DOHH2 (cell line): ENCODE measurements around the gene LRMDA.

Experiments used
- H3F3A ChIP-seq: fragments of 200-600 bp; sonication (generic), shearing (Covaris generic); 2 replicates; pipeline ENCODE4 v1.6.0; 2016; ENCODE audit warnings: antibody characterized with exemption, mild to moderate bottlenecking; ENCODE audit not compliant: control insufficient read depth, insufficient read depth
- H3K27ac ChIP-seq: fragments of 200-600 bp; sonication (generic); 2 replicates; pipeline ENCODE4 v1.5.1; 2014; ENCODE audit warnings: low read depth, mild to moderate bottlenecking, low read length, moderate library complexity
- H3K27me3 ChIP-seq: fragments of 200-600 bp; sonication (generic); 2 replicates; pipeline ENCODE4 v1.6.1; 2014; ENCODE audit warnings: mild to moderate bottlenecking, low read length, mixed read lengths; ENCODE audit not compliant: control insufficient read depth
- H3K36me3 ChIP-seq: fragments of 200-600 bp; sonication (generic); 2 replicates; pipeline ENCODE4 v1.6.1; 2014; ENCODE audit warnings: mild to moderate bottlenecking, low read length, moderate library complexity, mixed read lengths; ENCODE audit not compliant: control insufficient read depth
- H3K4me1 ChIP-seq: fragments of 200-600 bp; sonication (generic); 2 replicates; pipeline ENCODE4 v1.6.1; 2014; ENCODE audit warnings: mild to moderate bottlenecking, low read length, mixed read lengths; ENCODE audit not compliant: control insufficient read depth
- H3K4me2 ChIP-seq: fragments of 200-600 bp; sonication (generic); 2 replicates; pipeline ENCODE4 v1.6.0; 2014; ENCODE audit warnings: mild to moderate bottlenecking, low read length, moderate library complexity
- H3K4me3 ChIP-seq: fragments of 200-600 bp; sonication (generic); 2 replicates; pipeline ENCODE4 v1.5.1; 2014; ENCODE audit warnings: mild to moderate bottlenecking, low read length, mixed read lengths
- H3K79me2 ChIP-seq: fragments of 200-600 bp; sonication (generic); 2 replicates; pipeline ENCODE4 v1.6.1; 2014; ENCODE audit warnings: mild to moderate bottlenecking, low read length, mixed read lengths; ENCODE audit not compliant: control insufficient read depth
- H3K9me2 ChIP-seq: fragments of 200-600 bp; sonication (generic); replicated peaks from 2 replicates; pipeline ENCODE4 v1.6.1; 2014; ENCODE audit warnings: mild to moderate bottlenecking, low read length, mixed read lengths; ENCODE audit not compliant: control insufficient read depth
- H3K9me3 ChIP-seq: fragments of 200-600 bp; sonication (generic); 2 replicates; pipeline ENCODE4 v1.6.1; 2014; ENCODE audit warnings: antibody characterized with exemption, low read length, mixed read lengths; ENCODE audit not compliant: control insufficient read depth, insufficient read depth
- H4K20me1 ChIP-seq: fragments of 200-600 bp; sonication (generic); 2 replicates; pipeline ENCODE4 v1.6.0; 2014; ENCODE audit warnings: low read depth, mild to moderate bottlenecking, antibody characterized with exemption, low read length, moderate library complexity; ENCODE audit not compliant: control insufficient read depth, insufficient read depth
- EZH2phosphoT487 ChIP-seq: fragments of 200-600 bp; sonication (generic); IDR thresholded peaks from 2 replicates; pipeline ENCODE4 v1.6.1; 2017; ENCODE audit warnings: borderline replicate concordance, mild to moderate bottlenecking, antibody characterized with exemption, low read length, moderate library complexity, mixed read lengths
- TF ChIP-seq, protein P1 (sequence below): fragments of 200-600 bp; sonication (generic); IDR thresholded peaks from one replicate; pipeline ENCODE4 v1.5.1; 2014; ENCODE audit warnings: antibody characterized with exemption, mild to moderate bottlenecking, low read depth, low read length; ENCODE audit not compliant: poor library complexity, severe bottlenecking

LRMDA gene

DNA sequence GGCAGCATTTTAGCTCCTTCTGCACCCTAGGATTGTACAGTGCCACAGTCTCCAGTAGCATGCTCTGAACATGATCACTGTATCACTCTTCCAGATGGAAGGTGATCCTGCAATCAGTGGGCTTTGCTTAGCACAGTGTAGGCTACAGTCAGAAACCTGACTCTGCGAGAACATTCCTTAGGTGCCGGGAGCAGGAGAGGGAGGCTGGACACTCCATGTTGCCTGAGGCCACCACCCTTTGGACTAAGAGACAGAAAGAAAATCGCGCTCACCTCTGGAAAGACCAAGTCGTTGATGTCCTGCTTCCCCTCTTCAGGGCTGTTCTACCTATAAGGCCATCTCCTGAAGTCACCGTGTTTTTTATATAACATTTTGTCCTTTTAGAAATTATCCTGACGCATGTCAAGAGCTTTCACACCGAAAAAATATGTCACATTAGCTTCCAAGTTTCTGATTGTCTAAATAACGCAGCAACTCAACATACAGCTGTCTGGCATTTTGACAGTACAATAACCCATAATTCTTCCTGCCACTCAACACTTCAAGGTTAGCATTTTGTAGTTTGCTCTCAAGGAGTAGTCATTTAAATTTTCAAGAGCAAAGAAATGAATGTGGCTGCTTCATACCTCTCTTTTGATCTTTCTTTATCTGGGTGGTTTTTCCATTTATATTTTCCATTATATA is 563.1 kb downstream of the LRMDA start:
- Histone ChIP-seq H3K36me3 (no peaks in the 10 kb centered on the region), H3K4me3 (no peak overlapping the region), H3K4me1 (no peaks in the 10 kb centered on the region), H3K9me2 (no peaks in the 10 kb centered on the region), H4K20me1 (no peaks in the 10 kb centered on the region), H3K79me2 (no peaks in the 10 kb centered on the region), H3K4me2 (no peak overlapping the region), H3K27me3 (no peaks in the 10 kb centered on the region), H3K27ac (no peak overlapping the region), H3F3A (no peaks in the 10 kb centered on the region), H3K9me3 (no peaks in the 10 kb centered on the region)
- TF ChIP-seq, protein P1, sequence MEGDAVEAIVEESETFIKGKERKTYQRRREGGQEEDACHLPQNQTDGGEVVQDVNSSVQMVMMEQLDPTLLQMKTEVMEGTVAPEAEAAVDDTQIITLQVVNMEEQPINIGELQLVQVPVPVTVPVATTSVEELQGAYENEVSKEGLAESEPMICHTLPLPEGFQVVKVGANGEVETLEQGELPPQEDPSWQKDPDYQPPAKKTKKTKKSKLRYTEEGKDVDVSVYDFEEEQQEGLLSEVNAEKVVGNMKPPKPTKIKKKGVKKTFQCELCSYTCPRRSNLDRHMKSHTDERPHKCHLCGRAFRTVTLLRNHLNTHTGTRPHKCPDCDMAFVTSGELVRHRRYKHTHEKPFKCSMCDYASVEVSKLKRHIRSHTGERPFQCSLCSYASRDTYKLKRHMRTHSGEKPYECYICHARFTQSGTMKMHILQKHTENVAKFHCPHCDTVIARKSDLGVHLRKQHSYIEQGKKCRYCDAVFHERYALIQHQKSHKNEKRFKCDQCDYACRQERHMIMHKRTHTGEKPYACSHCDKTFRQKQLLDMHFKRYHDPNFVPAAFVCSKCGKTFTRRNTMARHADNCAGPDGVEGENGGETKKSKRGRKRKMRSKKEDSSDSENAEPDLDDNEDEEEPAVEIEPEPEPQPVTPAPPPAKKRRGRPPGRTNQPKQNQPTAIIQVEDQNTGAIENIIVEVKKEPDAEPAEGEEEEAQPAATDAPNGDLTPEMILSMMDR, result no peak
- TF ChIP-seq EZH2phosphoT487, result no peak

DNA sequence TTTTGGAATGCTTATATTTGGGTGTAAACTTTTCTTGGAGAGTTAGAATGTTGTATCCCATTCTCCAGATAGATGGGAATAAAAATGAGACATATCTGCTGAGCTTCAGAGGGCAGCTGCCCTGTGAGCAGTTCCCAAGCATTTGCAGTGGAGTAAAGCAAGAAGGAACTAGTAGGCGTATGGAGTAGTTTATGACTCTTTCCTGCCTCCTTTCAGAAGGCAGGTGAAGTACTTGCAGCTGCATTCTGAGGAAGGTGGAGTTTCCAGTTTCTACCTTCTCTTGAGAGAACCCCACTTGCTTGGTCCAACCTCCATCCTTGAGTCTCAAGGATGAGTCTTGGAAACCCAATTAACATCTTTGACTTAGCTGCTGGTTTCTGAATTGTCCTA is 563.6 kb downstream of the LRMDA start:
- H3K27ac ChIP-seq, result no peak overlapping the region
- H3F3A ChIP-seq, result no peaks in the 10 kb centered on the region
- H3K4me3 ChIP-seq, result no peak overlapping the region
- no peaks in the 10 kb centered on the region for H3K36me3 ChIP-seq
- H3K27me3 ChIP-seq, result no peaks in the 10 kb centered on the region
- no peaks in the 10 kb centered on the region for H4K20me1 ChIP-seq
- H3K9me3 ChIP-seq, result no peaks in the 10 kb centered on the region
- TF ChIP-seq EZH2phosphoT487, result no peak
- TF ChIP-seq, protein P1, result no peak
- no peaks in the 10 kb centered on the region for H3K79me2 ChIP-seq
- H3K4me1 ChIP-seq, result no peaks in the 10 kb centered on the region
- H3K4me2 ChIP-seq, result no peak overlapping the region
- no peaks in the 10 kb centered on the region for H3K9me2 ChIP-seq

DNA sequence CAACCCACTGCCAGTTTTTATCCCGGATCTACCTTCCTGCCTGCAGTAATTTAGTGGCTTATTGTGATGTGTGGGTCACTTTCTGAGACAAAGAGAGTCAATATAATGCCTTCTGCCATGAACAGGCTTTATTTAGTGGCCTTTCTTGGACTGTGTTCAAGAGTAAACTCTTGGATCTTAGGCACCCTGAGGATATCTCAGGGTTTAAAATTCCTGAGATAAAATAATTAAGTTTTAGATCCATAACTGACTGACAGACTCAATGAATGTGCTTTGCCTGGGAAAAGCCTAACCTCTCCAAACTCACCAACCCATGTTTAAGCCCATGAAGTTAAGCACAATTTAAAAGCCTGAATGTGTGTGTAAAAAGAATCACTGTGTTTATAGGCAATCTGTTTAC is 564.3 kb downstream of the LRMDA start:
- TF ChIP-seq EZH2phosphoT487, result no peak
- TF ChIP-seq, protein P1, result no peak
- no peaks in the 10 kb centered on the region for H3K9me2 ChIP-seq
- no peak overlapping the region for H3K4me3 ChIP-seq
- H3K27ac ChIP-seq, result no peak overlapping the region
- H3K9me3 ChIP-seq, result no peaks in the 10 kb centered on the region
- H3K4me1 ChIP-seq, result no peaks in the 10 kb centered on the region
- no peaks in the 10 kb centered on the region for H3K36me3 ChIP-seq
- no peaks in the 10 kb centered on the region for H3K27me3 ChIP-seq
- H4K20me1 ChIP-seq, result no peaks in the 10 kb centered on the region
- H3F3A ChIP-seq, result no peaks in the 10 kb centered on the region
- no peaks in the 10 kb centered on the region for H3K79me2 ChIP-seq
- H3K4me2 ChIP-seq, result no peak overlapping the region
